Endothelial cell of umbilical vein (primary cell): ENCODE measurements around the gene ACP3. TPM values are rescaled to one million over a fixed set of nuclear protein-coding genes. Genes with fewer than 3 reads are reported as not detected.

Source experiments
- BruUV-seq: library from RNA; stranded (reverse); fragments of 400-500 nt; replicated peaks from 2 replicates; lab custom pipeline; 2021; lab: Mats Ljungman, UMichigan
- CTCF ChIA-PET: fragments of 300-600, 350-600 bp; sonication (Branson Sonifier 250); formaldehyde crosslinking; loops from one replicate; lab custom pipeline; 2021; ENCODE audit warnings: antibody characterized with exemption, inconsistent platforms; lab: Charles Lee
- POLR2A ChIA-PET: fragments of 300-600, 350-600 bp; sonication (Branson Sonifier 250); formaldehyde crosslinking; loops from one replicate; lab custom pipeline; 2021; ENCODE audit warnings: antibody characterized with exemption, inconsistent platforms; lab: Charles Lee
- DNase-seq: peaks from one replicate; pipeline ENCODE4 v3.0.0-alpha.2; 2011; ENCODE audit warnings: low read depth, low spot score
- FAIRE-seq: peaks from 2 replicates; lab custom pipeline; 2011; peaks lifted over from hg19 to GRCh38; lab: Jason Lieb, UNC
- H2AFZ ChIP-seq: 2 replicates; pipeline ENCODE4 v1.6.0; 2012; ENCODE audit warnings: low read depth, low read length, control low read depth, inconsistent platforms
- H3K27ac ChIP-seq: 2 replicates; pipeline ENCODE4 v1.5.1; 2011; ENCODE audit warnings: low read depth, mild to moderate bottlenecking, control low read depth, low read length, moderate library complexity; ENCODE audit not compliant: insufficient read depth
- H3K27me3 ChIP-seq, 2 experiments: 2 replicates each; pipeline versions ENCODE4 v1.6.0 to v1.6.1; 2011; ENCODE audit warnings: low read length in 2 of 2, mixed read lengths in 1 of 2; ENCODE audit not compliant: control insufficient read depth in 2 of 2, insufficient read depth in 2 of 2
- H3K36me3 ChIP-seq, 2 experiments: 2 replicates in 1 of 2; 3 replicates in 1 of 2; pipeline ENCODE4 v1.5.1; 2011; ENCODE audit warnings: low read length in 2 of 2, mild to moderate bottlenecking in 1 of 2, moderate library complexity in 1 of 2; ENCODE audit not compliant: control insufficient read depth in 2 of 2, insufficient read depth in 2 of 2; ENCODE audit errors: extremely low read depth in 1 of 2
- H3K4me1 ChIP-seq: 3 replicates; pipeline ENCODE4 v1.5.1; 2011; ENCODE audit warnings: mild to moderate bottlenecking, low read length; ENCODE audit not compliant: control insufficient read depth, insufficient read depth; ENCODE audit errors: extremely low read depth
- H3K4me2 ChIP-seq: 2 replicates; pipeline ENCODE4 v1.6.1; 2011; ENCODE audit warnings: low read length, control low read depth, mixed read lengths; ENCODE audit not compliant: insufficient read depth
- H3K4me3 ChIP-seq, 3 experiments: fragments of 200-600 bp in 1 of 3; sonication (generic), shearing (Covaris generic) in 1 of 3; replicated peaks in 1 of 3; 2 replicates each; pipeline ENCODE4 v1.5.1; 2011 to 2016; ENCODE audit warnings: control low read depth in 3 of 3, low read length in 3 of 3, mild to moderate bottlenecking in 2 of 3, inconsistent platforms in 1 of 3, low read depth in 1 of 3, moderate library complexity in 1 of 3; ENCODE audit not compliant: insufficient read depth in 1 of 3
- H3K79me2 ChIP-seq: 2 replicates; pipeline ENCODE4 v1.6.0; 2012; ENCODE audit warnings: low read length, inconsistent platforms; ENCODE audit not compliant: control insufficient read depth, insufficient read depth
- H3K9ac ChIP-seq: replicated peaks from 2 replicates; pipeline ENCODE3; 2011; ENCODE audit warnings: low read length, control low read depth; ENCODE audit not compliant: insufficient read depth; ENCODE audit errors: extremely low read depth
- H3K9me1 ChIP-seq: replicated peaks from 3 replicates; pipeline ENCODE4 v1.6.0; 2011; ENCODE audit warnings: mild to moderate bottlenecking, low read length; ENCODE audit not compliant: control insufficient read depth, insufficient read depth; ENCODE audit errors: extremely low read depth
- H3K9me3 ChIP-seq: replicated peaks from 2 replicates; pipeline ENCODE4 v1.5.1; 2012; ENCODE audit warnings: low read length, inconsistent platforms; ENCODE audit not compliant: control insufficient read depth, insufficient read depth
- H4K20me1 ChIP-seq: replicated peaks from 2 replicates; pipeline ENCODE3; 2011; ENCODE audit warnings: mild to moderate bottlenecking, low read length; ENCODE audit not compliant: control insufficient read depth, insufficient read depth; ENCODE audit errors: extremely low read depth
- CTCF ChIP-seq, 2 donors: IDR thresholded peaks; 1 replicate in 1 of 2; 2 replicates in 1 of 2; pipeline ENCODE4 v1.5.1; 2011; ENCODE audit warnings: low read length in 2 of 2, mild to moderate bottlenecking in 2 of 2, moderate library complexity in 2 of 2, control low read depth in 1 of 2, inconsistent platforms in 1 of 2, low read depth in 1 of 2; ENCODE audit not compliant: insufficient read depth in 1 of 2; ENCODE audit errors: extremely low read depth in 1 of 2
- EZH2 ChIP-seq: IDR thresholded peaks from 2 replicates; pipeline ENCODE4 v1.6.1; 2012; ENCODE audit warnings: borderline replicate concordance, low read depth, mild to moderate bottlenecking, moderate library complexity, low read length, inconsistent platforms; ENCODE audit not compliant: severe bottlenecking
- FOS ChIP-seq: IDR thresholded peaks from 2 replicates; pipeline ENCODE4 v1.6.1; 2011; ENCODE audit warnings: mild to moderate bottlenecking, low read length, moderate library complexity, borderline replicate concordance; ENCODE audit not compliant: insufficient read depth
- GATA2 ChIP-seq: IDR thresholded peaks from 2 replicates; pipeline ENCODE4 v1.7.0; 2011; ENCODE audit warnings: low read depth, mild to moderate bottlenecking, moderate library complexity, mixed read lengths, low read length; ENCODE audit not compliant: insufficient read length, insufficient read depth
- JUN ChIP-seq: IDR thresholded peaks from 2 replicates; pipeline ENCODE4 v1.6.1; 2011; ENCODE audit warnings: borderline replicate concordance, low read depth; ENCODE audit not compliant: insufficient read length, insufficient read depth
- MAX ChIP-seq: IDR thresholded peaks from 2 replicates; pipeline ENCODE4 v1.6.1; 2011; ENCODE audit not compliant: insufficient read depth, insufficient read length
- POLR2A ChIP-seq: IDR thresholded peaks from 2 replicates; pipeline ENCODE4 v1.6.1; 2012; ENCODE audit warnings: low read depth, mild to moderate bottlenecking, control low read depth, low read length
- POLR2AphosphoS5 ChIP-seq: IDR thresholded peaks from 2 replicates; pipeline ENCODE4 v1.6.1; 2012; ENCODE audit warnings: low read depth, mild to moderate bottlenecking, control low read depth, low read length, moderate library complexity; ENCODE audit not compliant: insufficient read depth
- dilution Hi-C: fragments of 300-500 bp; cut with MboI; formaldehyde crosslinking; loops from one replicate; pipeline ENCODE4 v1.15.0; 2019; ENCODE audit warnings: low sequenced_read_pairs; ENCODE audit not compliant: extremely low pct_ligation_motif_present
- intact Hi-C: fragments of 100-400 bp; cut with micrococcal nuclease; formaldehyde crosslinking; loops from one replicate; pipeline ENCODE4 v1.10.0; 2022
- polyA plus RNA-seq, 4 experiments: library from polyadenylated mRNA; depleted of rRNA in 3 of 4; stranded (reverse) in 3 of 4; unstranded in 1 of 4; fragments of >200 nt; gene quantifications; 2 replicates each; pipeline versions ENCODE4 v1.2.1 to v1.2.3, GENCODE V29; 2011 to 2012; ENCODE audit warnings: missing spikeins in 1 of 4
- total RNA-seq: library from RNA; stranded (reverse); gene quantifications from 2 replicates; pipeline ENCODE4 v1.2.3, GENCODE V29; 2021

Gene ACP3
- total and polyA plus RNA-seq, 2 donors (not counting 3 experiments of a cell fraction or from before 2014, with no cell fraction given) = not detected

GRCh38 chr3:132332508-132332907, 15.3 kb downstream of the ACP3 start:
- Histone ChIP-seq H3K36me3 (no peaks in the 10 kb centered on the region), H3K27me3 (peaks cover 0 to 2% of the 10 kb centered on the region in 2 experiments), H3K4me1 (no peaks in the 10 kb centered on the region), H3K9me1 (no peaks in the 10 kb centered on the region), H2AFZ (no peak overlapping the region), H3K4me3 (no peak overlapping the region), H4K20me1 (no peaks in the 10 kb centered on the region), H3K9me3 (no peaks in the 10 kb centered on the region), H3K4me2 (no peak overlapping the region), H3K27ac (no peak overlapping the region), H3K9ac (no peak overlapping the region), H3K79me2 (no peaks in the 10 kb centered on the region)
- TF ChIP-seq POLR2AphosphoS5 = no peak
- TF ChIP-seq EZH2 = no peak
- no peak for TF ChIP-seq CTCF (IDR thresholded peaks at IDR 0.05; ENCODE audit: extremely low read depth in 1 of 2, insufficient read depth in 1 of 2, low read depth in 1 of 2, low read length in 2 of 2)
- TF ChIP-seq JUN = no peak
- no peak for TF ChIP-seq POLR2A
- TF ChIP-seq FOS = no peak
- no peak for TF ChIP-seq GATA2
- no peak for TF ChIP-seq MAX
- dilution Hi-C loops = no loop called here
- intact Hi-C loops = no loop called here
- no TSS peak for BruUV-seq
- ChIA-PET POLR2A (no interaction called here), CTCF (interaction anchor here (1.3 kb wide), 1 partner anchor 22 kb away, joined by 4 read pairs; no protein-coding TSS in a partner anchor)
- no peak for FAIRE-seq
- no peak for DNase-seq
